Epithelial cell of alveolus of lung (primary cell): ENCODE measurements around the gene MARVELD2. TPM values are rescaled to one million over a fixed set of nuclear protein-coding genes. Genes with fewer than 3 reads are reported as not detected.

ENCODE experiments used
- total RNA-seq: library from RNA; depleted of rRNA; stranded (reverse); fragments of >200 nt; gene quantifications from 2 replicates; pipeline ENCODE4 v1.2.1, GENCODE V29; 2015

MARVELD2 gene
- total RNA-seq = 0.88 and 2.5 TPM in 2 replicates

GRCh38 chr5:69414885-69415583, at the start of gene MARVELD2:
TSS of gene MARVELD2 (plus strand) at chr5:69415116. CDS start at chr5:69419386, 4,270 bp downstream.

GRCh38 chr5:69369340-69370121, 45.4 kb upstream of the MARVELD2 start, which contains the start of the genes AK6, RAD17 and TAF9:
TSS of gene AK6 (minus strand) at chr5:69369520. CDS start at chr5:69369490, 30 bp downstream.
TSS of gene RAD17 (plus strand) at chr5:69369818. CDS start at chr5:69372209, 2,391 bp downstream.
TSS of gene TAF9 (minus strand) at chr5:69369520. CDS start at chr5:69365737, 3,783 bp downstream.

GRCh38 chr5:69492391-69492922, 77.5 kb downstream of the MARVELD2 start, which contains the start of gene OCLN:
TSS of gene OCLN (plus strand) at chr5:69492790. CDS start at chr5:69504245, 11,455 bp downstream.

Other genes with a start within 250 kb of the MARVELD2 start
- 59.7 and 119 TPM in 2 replicates for gene CCNB1, start 248.0 kb upstream of the MARVELD2 start, total RNA-seq
- 19.5 and 32.6 TPM in 2 replicates for gene CENPH, start 225.5 kb upstream of the MARVELD2 start, total RNA-seq
- gene CDK7, start 180.2 kb upstream of the MARVELD2 start, total RNA-seq = 33.6 and 45.8 TPM in 2 replicates
- 2.6 and 5.4 TPM in 2 replicates for gene CCDC125, start 82.3 kb upstream of the MARVELD2 start, total RNA-seq
- gene AK6, start 45.6 kb upstream of the MARVELD2 start, total RNA-seq = 19.1 and 23.8 TPM in 2 replicates
- gene TAF9, start 45.6 kb upstream of the MARVELD2 start, total RNA-seq = 50.5 and 65.2 TPM in 2 replicates
- 14.0 and 14.1 TPM in 2 replicates for gene RAD17, start 45.3 kb upstream of the MARVELD2 start, total RNA-seq
- gene OCLN, start 77.7 kb downstream of the MARVELD2 start, total RNA-seq = 0.88 and 4.4 TPM in 2 replicates
- 31.0 and 36.9 TPM in 2 replicates for gene GTF2H2C, start 145.1 kb downstream of the MARVELD2 start, total RNA-seq